ENCODE measurements around the gene TMEM63B. TPM values are rescaled to one million over a fixed set of nuclear protein-coding genes. Genes with fewer than 3 reads are reported as not detected.
A peak's percentile ranks its signal among the peaks of the same experiment; 100 is the strongest.

Gene TMEM63B
- 10 to 100 TPM; 12.1 to 21.4 TPM for total RNA-seq

DNA sequence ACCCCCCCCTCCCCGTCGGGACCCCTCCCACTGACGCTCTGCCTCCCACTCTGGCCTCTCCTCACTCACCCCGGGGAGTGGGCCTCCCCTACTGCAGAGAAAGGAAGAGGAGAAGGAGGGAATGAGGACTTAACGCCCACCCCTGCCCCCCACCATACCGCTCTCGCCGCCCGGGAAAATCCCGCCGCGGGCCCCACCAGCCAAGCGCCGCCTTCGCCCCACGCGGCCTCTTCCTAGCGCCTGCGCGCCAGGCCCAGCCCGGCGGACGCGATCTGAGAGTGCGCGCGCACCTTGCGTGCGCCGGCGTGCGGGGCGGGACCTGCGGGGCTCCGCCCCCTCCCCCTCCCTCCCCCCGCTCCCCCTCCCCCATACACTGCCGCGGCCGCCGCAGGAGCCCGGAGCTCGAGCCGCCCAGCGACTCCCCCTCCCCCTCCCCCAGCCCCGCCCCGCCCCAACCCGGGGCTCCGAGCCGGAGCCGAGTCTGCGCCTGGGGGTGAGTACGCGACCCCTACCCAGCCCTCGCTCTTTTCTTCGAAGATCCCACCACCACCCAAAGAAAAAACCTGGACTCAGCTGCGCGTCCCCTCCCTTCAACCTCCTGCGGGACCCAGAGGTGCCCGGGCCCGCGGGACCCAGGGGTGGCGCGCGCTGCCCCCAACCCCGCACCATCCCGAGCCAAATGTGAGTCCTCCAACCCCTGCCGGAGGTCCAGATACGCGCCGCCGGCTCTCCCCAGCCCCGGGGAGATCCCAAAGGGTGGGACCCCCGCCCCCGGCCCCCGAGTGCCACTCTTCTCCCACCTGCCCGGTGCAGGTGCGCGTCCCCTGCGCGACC is at the start of gene TMEM63B, which contains the start of gene MRPL14:
Gene TMEM63B, plus strand, starts transcription at position 369 of the 834 bp plus-strand sequence. CDS start 7,031 bp downstream, outside the sequence.
Gene MRPL14, minus strand, starts transcription at position 267 of the 834 bp plus-strand sequence. CDS start 10,841 bp downstream, outside the sequence.
- Mint-ChIP-seq H3K36me3 (ENCODE audit: low read depth) (peaks cover 29% of the 10 kb centered on the region), H3K27me3 (no peaks in the 10 kb centered on the region), H3K27ac (peak within 1 kb of the TSS; percentile 95), H3K4me3 (peak within 1 kb of the TSS; percentile 88), H3K9me3 (no peaks in the 10 kb centered on the region), H3K4me1 (peaks cover 38% of the 10 kb centered on the region)
- peak; percentile 78 for ATAC-seq (replicated peaks)

DNA sequence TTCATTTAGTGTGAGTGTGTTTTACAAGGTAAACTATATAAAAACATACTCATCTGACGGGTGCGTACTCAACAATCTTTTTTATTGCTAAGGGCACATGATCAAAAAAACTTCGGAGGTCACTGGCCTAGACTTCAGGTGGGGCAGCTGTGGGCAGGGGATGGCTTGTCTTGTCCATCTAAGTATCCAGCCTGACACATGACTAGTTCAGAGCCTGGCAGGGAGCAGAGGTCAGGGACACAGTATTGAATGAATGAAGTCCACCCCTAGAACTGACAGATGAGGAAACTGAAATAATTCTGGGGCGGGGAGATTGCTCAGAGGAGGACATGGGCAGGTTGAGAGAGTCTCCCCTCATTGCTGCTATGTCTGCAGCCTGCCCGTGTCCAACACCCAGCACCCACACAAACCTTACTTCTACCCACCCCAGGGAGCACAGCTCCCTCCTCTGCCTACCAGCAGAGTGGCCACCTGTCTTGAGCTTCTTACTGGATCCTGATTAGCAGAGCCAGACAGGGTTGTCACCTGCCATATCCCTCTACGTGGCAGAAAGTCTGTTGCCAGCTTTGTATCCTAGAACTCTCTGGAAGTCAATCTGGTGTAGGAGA is 49.0 kb upstream of the TMEM63B start:
- Mint-ChIP-seq H3K36me3 (ENCODE audit: low read depth) (peaks cover 15% of the 10 kb centered on the region), H3K4me1 (peaks cover 7% of the 10 kb centered on the region), H3K9me3 (no peaks in the 10 kb centered on the region), H3K27ac (peak overlapping the region; percentile 66), H3K27me3 (peaks cover 7% of the 10 kb centered on the region), H3K4me3 (peak overlapping the region; percentile 94)
- no peak for ATAC-seq (replicated peaks)

DNA sequence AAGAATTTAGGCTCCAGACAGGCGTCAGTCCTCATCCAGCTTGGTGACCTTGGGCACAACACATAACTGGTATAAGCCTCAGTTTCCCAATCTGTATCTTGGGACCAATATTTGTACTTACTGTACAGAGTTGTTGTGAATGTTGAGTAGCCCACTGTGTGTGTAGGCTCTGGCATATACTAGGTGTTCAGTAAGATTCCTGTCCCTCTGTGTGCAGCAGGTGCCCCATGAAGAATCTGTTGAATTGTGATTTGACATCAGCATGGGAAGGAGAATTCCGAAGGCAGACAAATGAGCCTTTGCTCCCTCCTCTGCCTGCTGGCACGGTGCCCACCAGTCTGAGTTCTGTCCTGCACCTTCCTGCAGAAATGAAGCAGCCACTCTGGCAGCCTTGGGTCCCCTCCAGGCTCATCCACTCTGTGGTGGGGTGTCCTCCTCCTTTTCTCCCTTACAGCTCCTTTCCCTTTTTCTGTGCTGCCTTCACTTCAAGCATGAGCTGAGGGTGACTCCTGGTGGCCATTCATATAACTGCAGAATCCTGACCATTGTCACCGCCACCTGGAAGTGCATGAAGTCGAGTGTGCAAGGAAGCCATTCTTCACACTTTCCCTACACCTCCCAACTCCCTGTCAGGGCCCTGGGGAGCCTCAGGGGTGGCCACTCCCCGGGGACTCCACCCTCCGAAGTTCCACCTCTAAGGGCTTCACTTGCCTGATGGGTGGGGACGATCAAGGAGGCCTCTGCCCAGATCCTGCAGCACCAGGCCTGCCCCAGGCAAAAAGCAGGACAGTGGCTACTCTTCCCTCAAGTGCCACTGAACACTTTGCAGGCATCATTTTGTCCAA is 48.3 kb upstream of the TMEM63B start:
- peaks cover 7% of the 10 kb centered on the region for H3K4me1 Mint-ChIP-seq

DNA sequence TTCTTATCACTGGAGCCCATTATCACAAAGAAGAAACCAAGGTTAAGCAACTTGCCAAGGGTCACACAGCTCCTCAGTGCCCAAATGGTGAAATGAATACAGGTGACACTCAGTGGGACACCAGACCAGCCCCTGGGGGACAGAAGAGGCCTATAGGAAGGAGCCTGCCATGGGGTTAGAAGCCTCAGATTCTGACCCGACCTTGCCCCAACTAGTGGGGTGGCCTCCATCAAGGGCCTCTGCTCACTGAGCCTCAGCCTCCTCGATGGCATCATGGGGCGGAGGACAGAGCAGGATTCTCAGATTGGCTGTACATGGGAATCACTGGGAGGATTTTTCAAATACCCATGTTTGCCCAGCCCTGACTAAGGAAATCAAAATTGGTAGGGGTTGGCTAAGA is 47.7 kb upstream of the TMEM63B start:
- no peak for ATAC-seq (replicated peaks)
- H3K4me1 Mint-ChIP-seq: peaks cover 2% of the 10 kb centered on the region
- peaks cover 1% of the 10 kb centered on the region for H3K36me3 Mint-ChIP-seq (ENCODE audit: low read depth)
- H3K27me3 Mint-ChIP-seq: peaks cover 4% of the 10 kb centered on the region
- H3K27ac Mint-ChIP-seq: no peak overlapping the region
- H3K9me3 Mint-ChIP-seq: no peaks in the 10 kb centered on the region
- no peak overlapping the region for H3K4me3 Mint-ChIP-seq

More for the DNA sequence above, 48.3 kb upstream of the TMEM63B start:
- Mint-ChIP-seq H3K36me3 (ENCODE audit: low read depth) (peaks cover 7% of the 10 kb centered on the region), H3K27ac (no peak overlapping the region), H3K9me3 (no peaks in the 10 kb centered on the region), H3K27me3 (peaks cover 7% of the 10 kb centered on the region), H3K4me3 (no peak overlapping the region)
- peak; percentile 34 for ATAC-seq (replicated peaks)

DNA sequence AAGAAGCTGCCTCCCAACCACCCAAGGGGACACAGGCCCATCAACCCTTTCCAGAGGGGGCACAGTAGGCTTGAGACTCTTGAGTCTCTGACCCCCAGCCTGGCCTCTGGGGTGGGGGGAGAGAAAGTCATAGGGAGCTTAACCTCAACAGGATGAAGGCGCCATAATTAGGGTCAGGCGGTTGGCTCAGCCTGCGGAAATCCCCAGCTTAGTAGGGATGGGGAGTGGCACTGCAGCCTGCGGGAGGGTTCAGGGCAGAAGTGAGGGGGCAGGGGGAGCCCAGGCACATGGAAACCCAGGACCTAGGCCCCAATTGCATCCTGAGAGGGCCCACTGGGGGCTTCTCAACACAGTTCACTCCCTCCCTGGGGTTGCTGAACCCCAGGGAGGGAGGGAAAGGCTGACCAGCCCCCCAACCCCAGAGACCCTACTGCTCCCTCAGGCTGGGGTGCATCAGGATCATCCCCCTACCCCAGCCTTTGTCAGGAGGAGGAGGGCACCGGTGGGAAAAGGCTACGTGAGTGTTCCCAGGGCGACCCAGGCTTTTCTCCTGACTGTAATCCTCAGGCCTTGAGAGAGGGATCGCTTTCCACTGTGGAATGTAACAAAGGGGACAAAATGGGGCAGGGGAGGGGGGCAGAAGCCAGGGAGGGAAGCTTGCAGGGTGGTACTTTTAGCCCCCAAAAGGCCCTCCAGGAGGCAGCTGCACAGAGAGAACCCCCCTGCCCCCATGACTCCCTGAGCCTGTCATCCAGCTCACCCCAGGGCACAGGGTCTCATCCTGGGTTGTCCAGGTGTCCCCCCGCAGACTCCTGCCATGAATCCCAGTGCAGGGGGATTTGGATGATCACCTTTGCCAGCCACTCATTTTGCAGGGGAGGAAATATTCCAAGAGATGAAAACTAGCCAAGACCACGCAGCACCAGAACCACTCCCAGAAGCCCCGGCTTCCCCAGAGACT is 46.5 kb upstream of the TMEM63B start:
- no peaks in the 10 kb centered on the region for H3K4me1 Mint-ChIP-seq
- ATAC-seq (replicated peaks): no peak
- H3K36me3 Mint-ChIP-seq (ENCODE audit: low read depth): no peaks in the 10 kb centered on the region
- H3K9me3 Mint-ChIP-seq: no peaks in the 10 kb centered on the region
- peaks cover 3% of the 10 kb centered on the region for H3K27me3 Mint-ChIP-seq
- no peak overlapping the region for H3K27ac Mint-ChIP-seq
- H3K4me3 Mint-ChIP-seq: no peak overlapping the region

DNA sequence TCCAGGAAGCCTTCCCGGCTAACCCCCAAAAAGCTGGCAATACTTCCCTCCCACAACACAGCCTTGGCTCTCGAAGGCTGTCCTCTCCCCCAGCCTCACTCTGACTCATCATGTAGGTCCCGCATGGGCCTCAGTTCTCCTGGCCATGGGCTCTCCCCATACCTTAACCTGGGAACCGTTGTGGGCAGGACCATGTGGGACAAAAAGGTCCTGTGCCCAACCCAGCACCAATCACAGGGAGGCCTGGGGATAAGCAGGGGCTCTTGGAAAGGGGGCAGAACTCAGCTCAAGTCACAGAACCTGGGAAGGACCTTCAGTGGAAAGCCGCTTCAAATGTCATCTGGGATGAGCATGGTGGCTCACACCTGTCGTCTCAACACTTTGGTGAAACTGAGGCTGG is 45.6 kb upstream of the TMEM63B start:
- Mint-ChIP-seq H3K27me3 (peaks cover 3% of the 10 kb centered on the region), H3K4me3 (no peak overlapping the region), H3K36me3 (ENCODE audit: low read depth) (no peaks in the 10 kb centered on the region), H3K9me3 (no peaks in the 10 kb centered on the region), H3K27ac (no peak overlapping the region), H3K4me1 (no peaks in the 10 kb centered on the region)
- ATAC-seq (replicated peaks): no peak

DNA sequence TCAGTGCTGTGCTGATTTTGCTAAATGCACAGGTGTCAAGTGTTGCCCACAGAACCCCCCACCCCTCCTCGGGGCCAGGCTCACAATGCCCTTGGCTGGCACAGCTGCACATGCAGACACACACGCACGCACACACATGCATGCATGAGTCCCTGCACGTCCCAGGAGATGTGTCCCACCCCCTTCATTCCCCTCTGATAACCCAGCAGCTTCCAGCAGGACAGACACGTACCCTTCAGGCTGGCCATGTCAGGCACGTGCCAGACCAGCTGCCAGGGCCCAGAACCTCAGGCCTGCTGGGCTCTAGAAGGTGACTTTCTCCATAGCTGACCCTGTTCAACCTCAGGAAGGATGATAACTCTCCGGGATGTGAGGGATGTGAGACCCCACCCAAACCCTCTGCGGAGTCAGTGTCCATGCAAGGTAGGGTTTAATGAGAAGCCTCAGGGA is 44.5 kb upstream of the TMEM63B start:
- H3K4me3 Mint-ChIP-seq: no peak overlapping the region
- H3K4me1 Mint-ChIP-seq: no peaks in the 10 kb centered on the region
- H3K27ac Mint-ChIP-seq: no peak overlapping the region
- no peak for ATAC-seq (replicated peaks)
- no peaks in the 10 kb centered on the region for H3K9me3 Mint-ChIP-seq
- no peaks in the 10 kb centered on the region for H3K36me3 Mint-ChIP-seq (ENCODE audit: low read depth)
- peaks cover 1% of the 10 kb centered on the region for H3K27me3 Mint-ChIP-seq

DNA sequence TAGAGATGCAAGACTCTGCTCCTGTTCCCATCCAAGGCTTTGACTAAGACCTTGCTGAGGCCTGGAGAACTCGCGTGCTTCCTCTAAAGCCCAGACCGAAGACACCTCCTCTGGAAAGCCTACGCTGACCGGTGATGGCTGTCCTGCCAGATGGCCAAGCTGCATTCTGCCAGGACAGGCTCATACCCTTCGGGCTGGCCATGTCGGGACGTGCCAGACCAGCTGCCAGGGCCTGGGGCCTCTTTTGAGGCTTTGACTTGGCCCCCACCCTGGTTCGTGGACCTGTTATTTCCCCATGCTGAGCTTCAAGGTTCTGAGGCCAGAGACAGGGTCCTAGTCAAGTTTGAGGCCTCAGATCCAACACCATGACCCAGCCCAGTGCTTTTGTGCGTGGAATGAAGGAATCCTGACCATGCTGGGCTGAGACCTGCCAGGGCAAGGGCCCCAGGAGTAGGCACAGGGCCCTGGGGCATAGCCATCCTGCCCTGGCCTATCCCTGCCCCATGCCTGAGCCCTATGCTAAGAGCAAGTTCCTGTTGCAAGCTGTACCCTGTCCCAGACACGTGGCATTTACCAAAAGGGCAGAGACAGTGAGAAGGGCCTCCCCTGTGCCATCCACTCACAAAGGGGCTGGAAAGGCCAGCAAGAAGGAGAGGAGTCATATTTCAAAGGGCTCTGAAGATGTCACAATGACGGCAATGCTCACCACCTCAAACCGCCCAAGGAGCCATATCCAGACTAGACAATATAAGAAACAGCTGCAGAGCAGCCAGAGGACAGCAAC is 42.9 kb upstream of the TMEM63B start:
- H3K27ac Mint-ChIP-seq: no peak overlapping the region
- no peaks in the 10 kb centered on the region for H3K4me1 Mint-ChIP-seq
- no peak overlapping the region for H3K4me3 Mint-ChIP-seq
- H3K27me3 Mint-ChIP-seq: no peaks in the 10 kb centered on the region
- no peak for ATAC-seq (replicated peaks)
- no peaks in the 10 kb centered on the region for H3K36me3 Mint-ChIP-seq (ENCODE audit: low read depth)
- no peaks in the 10 kb centered on the region for H3K9me3 Mint-ChIP-seq

DNA sequence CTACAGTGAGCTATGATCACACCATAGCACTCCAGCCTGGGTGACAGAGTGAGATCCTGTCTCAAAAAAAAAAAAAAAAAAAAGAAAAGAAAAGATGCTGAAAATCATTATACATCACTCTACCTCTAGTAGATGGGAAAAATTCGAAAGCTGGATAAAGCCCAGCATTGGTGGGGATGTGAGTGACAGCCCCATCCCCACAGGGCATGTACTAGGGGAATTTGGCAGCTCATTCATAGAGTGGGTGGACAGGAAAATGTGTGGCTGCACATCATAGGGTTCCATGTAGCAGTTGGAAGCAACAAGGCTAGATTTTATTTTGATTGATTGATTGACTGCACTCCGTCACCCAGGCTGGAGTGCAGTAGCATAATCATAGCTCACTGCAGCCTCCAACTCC is 42.1 kb upstream of the TMEM63B start:
- Mint-ChIP-seq H3K36me3 (ENCODE audit: low read depth) (no peaks in the 10 kb centered on the region), H3K27me3 (no peaks in the 10 kb centered on the region), H3K4me3 (no peak overlapping the region), H3K27ac (no peak overlapping the region), H3K9me3 (no peaks in the 10 kb centered on the region), H3K4me1 (no peaks in the 10 kb centered on the region)
- ATAC-seq (replicated peaks): no peak

DNA sequence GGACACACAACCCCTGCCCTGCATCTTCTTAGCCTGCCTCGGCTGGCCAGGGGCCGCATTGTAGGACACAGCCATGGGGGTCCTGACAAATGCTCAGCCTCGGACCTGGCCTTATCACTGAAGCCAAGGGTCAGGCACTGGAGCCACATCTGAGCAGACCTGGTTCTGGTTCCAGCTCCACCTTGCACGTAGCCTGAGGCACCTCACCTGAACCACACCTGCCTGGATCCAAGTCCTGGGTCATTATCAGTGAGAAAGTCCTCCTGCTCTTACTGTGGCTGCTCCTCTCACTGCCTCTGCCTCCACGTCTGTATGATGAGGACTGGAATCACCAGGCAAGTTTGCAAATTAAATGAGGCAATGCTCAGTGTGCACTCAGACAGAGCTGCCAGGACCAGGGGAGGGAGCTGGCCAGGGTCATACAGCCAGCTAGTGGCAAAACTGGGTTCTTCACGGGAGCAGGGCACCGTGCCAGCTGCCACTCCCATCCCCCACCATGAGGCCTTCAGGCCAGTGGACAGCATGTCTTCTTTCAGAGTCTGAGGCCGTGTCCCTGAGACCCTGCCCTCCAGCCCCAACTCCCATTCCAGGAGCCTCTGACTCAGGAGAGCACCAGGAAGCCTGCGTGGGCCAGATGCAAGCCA is 40.3 kb upstream of the TMEM63B start:
- Mint-ChIP-seq H3K4me1 (no peaks in the 10 kb centered on the region), H3K27ac (no peak overlapping the region), H3K9me3 (no peaks in the 10 kb centered on the region), H3K4me3 (no peak overlapping the region), H3K27me3 (no peaks in the 10 kb centered on the region), H3K36me3 (ENCODE audit: low read depth) (no peaks in the 10 kb centered on the region)
- no peak for ATAC-seq (replicated peaks)

DNA sequence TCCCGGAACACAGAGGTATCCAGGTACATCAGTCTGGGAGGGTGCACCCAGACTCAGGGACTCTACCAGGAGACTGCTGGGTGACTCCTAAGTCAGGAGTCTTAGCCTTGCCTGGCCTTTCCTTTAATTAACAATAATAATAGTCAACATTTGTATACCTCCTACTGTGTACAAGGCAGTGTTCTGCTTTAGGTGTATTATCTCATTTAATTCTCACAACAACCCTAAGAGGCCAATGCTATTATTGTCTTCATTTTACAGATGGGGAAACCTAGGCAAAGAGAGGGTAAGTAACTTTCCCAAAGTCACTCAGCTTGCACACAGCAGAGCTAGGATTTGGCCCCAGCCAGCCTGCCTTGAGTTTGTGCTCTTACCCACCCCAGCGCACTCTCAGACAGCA is 39.7 kb upstream of the TMEM63B start:
- Mint-ChIP-seq H3K9me3 (no peaks in the 10 kb centered on the region), H3K36me3 (ENCODE audit: low read depth) (no peaks in the 10 kb centered on the region), H3K4me1 (no peaks in the 10 kb centered on the region), H3K27ac (peak overlapping the region; percentile 59), H3K4me3 (no peak overlapping the region), H3K27me3 (no peaks in the 10 kb centered on the region)
- ATAC-seq (replicated peaks): no peak

DNA sequence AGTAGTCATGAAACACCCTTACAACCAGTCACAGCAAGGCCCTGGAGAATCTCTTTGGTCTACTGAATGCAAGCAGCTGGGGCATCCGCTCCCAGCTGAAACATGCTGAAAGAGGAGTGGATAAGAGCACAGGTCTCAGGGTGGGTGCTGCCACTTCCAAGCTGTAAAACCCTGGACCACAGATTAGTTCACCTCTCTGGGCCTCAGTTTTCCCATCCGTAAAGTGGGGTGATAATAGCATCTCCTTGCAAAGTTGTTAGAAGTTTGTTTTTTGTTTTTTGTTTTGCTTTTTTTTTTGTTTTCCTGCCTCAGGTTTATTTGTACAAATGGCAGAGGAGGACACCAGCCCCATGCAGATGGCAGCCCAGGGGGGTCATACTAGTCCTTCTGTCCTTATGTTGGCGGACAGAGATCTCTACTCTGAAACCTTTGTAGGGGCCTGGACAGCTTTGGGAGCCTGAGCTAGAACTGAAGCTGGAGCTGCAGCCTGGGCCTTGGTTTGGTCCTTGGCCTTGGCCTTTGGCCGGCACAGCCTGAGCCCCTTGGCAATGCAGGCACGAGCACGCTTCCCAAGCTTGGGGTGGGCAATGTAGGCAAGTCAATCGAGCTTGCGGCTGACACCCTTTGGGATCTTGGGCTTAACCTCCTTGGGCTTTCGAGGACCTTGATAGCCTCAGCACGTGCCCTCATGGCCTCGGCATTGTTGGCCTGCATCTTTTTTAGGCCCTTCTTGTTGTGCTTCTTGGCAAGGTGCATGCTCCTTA is 38.3 kb upstream of the TMEM63B start:
- H3K36me3 Mint-ChIP-seq (ENCODE audit: low read depth): no peaks in the 10 kb centered on the region
- H3K4me3 Mint-ChIP-seq: no peak overlapping the region
- no peaks in the 10 kb centered on the region for H3K9me3 Mint-ChIP-seq
- H3K4me1 Mint-ChIP-seq: no peaks in the 10 kb centered on the region
- no peak overlapping the region for H3K27ac Mint-ChIP-seq
- no peak for ATAC-seq (replicated peaks)
- H3K27me3 Mint-ChIP-seq: no peaks in the 10 kb centered on the region

Data from activated T-helper 17 cell treated with anti-CD3 and anti-CD28 coated beads, Interleukin-2, amount 50 U/mL, for 72 hours (primary cell).